Forelimb muscle (tissue), 1 donor: ENCODE data around the gene GLRA1. TPM values are rescaled to one million over a fixed set of nuclear protein-coding genes. Genes with fewer than 3 reads are reported as not detected.
"Not testable (repeated sequence)": the region's sequence is repeated elsewhere in the genome, so short reads cannot be mapped to it uniquely, and the experiment has no call there.

Source experiments
- DNase-seq: peaks from one replicate; pipeline ENCODE4 v3.0.0-alpha.2; 2013; ENCODE audit warnings: low read depth
- polyA plus RNA-seq: library from polyadenylated mRNA; unstranded; fragments of 120-200 nt; gene quantifications from one replicate; pipeline ENCODE4 v1.2.1, GENCODE V29; 2013; ENCODE audit not compliant: insufficient read length

GLRA1 gene
- polyA plus RNA-seq, 1 donor: not detected

GRCh38 chr5:151820271-151820670 is 104.4 kb downstream of the GLRA1 start:
- DNase-seq: no peak

GRCh38 chr5:151819830-151820229 is 104.8 kb downstream of the GLRA1 start:
- no peak for DNase-seq

GRCh38 chr5:151815051-151815450 is 109.6 kb downstream of the GLRA1 start:
- no peak for DNase-seq

GRCh38 chr5:151812757-151813309 is 111.8 kb downstream of the GLRA1 start:
- no peak for DNase-seq

GRCh38 chr5:151811593-151812321 is 112.9 kb downstream of the GLRA1 start:
- no peak for DNase-seq

GRCh38 chr5:151810897-151811296 is 113.8 kb downstream of the GLRA1 start:
- no peak for DNase-seq

- DNase-seq: no peak
Observed at GRCh38 chr5:151810449-151810848, 114.2 kb downstream of the GLRA1 start.

GRCh38 chr5:151808451-151809169 is 116.0 kb downstream of the GLRA1 start:
- DNase-seq: no peak

- DNase-seq: no peak
Observed at GRCh38 chr5:151805414-151806223, 119.0 kb downstream of the GLRA1 start.

- DNase-seq: no peak
Observed at GRCh38 chr5:151800532-151800931, 124.1 kb downstream of the GLRA1 start.

- DNase-seq: no peak
Observed at GRCh38 chr5:151799407-151799806, 125.2 kb downstream of the GLRA1 start.

GRCh38 chr5:151798674-151799073 is 126.0 kb downstream of the GLRA1 start:
- no peak for DNase-seq

GRCh38 chr5:151795426-151795825 is 129.2 kb downstream of the GLRA1 start:
- DNase-seq: no peak

GRCh38 chr5:151793358-151793757 is 131.3 kb downstream of the GLRA1 start:
- DNase-seq: no peak

- DNase-seq: no peak
Observed at GRCh38 chr5:151787817-151788216, 136.8 kb downstream of the GLRA1 start.

- no peak for DNase-seq
Observed at GRCh38 chr5:151786468-151786867, 138.2 kb downstream of the GLRA1 start.

- no peak for DNase-seq
Observed at GRCh38 chr5:151784141-151784540, 140.5 kb downstream of the GLRA1 start.

- DNase-seq: not testable (repeated sequence)
Observed at GRCh38 chr5:151783664-151784063, 141.0 kb downstream of the GLRA1 start.

- DNase-seq: no peak
Observed at GRCh38 chr5:151781201-151781600, 143.4 kb downstream of the GLRA1 start.

GRCh38 chr5:151780348-151780747 is 144.3 kb downstream of the GLRA1 start:
- no peak for DNase-seq

- DNase-seq: no peak
Observed at GRCh38 chr5:151779531-151780125, 145.0 kb downstream of the GLRA1 start.
